HEK293 (cell line): ENCODE measurements around the gene CKB.

Experiments used
- SP2 ChIP-seq: fragments of 450-650 bp; formaldehyde crosslinking; IDR thresholded peaks from 2 replicates; pipeline ENCODE4 v1.5.1; 2016; ENCODE audit warnings: missing biosample characterization, missing genetic modification characterization
- YY1 ChIP-seq: fragments of 450-650 bp; formaldehyde crosslinking; IDR thresholded peaks from 2 replicates; pipeline ENCODE4 v1.5.1; 2018; ENCODE audit warnings: missing biosample characterization, missing genetic modification characterization
- ZBTB11 ChIP-seq: fragments of 450-650 bp; formaldehyde crosslinking; conservative IDR thresholded peaks from 2 replicates; pipeline ENCODE4 v1.5.1; 2016; ENCODE audit warnings: low read depth, missing biosample characterization, missing genetic modification characterization
- ZBTB17 ChIP-seq: fragments of 450-650 bp; formaldehyde crosslinking; IDR thresholded peaks from 2 replicates; pipeline ENCODE4 v1.5.1; 2016; ENCODE audit warnings: missing biosample characterization, missing genetic modification characterization
- ZNF354C ChIP-seq: fragments of 450-650 bp; formaldehyde crosslinking; IDR thresholded peaks from 2 replicates; pipeline ENCODE4 v1.5.1; 2016; ENCODE audit warnings: missing biosample characterization, missing genetic modification characterization, low read depth, borderline replicate concordance
- ZNF48 ChIP-seq: fragments of 450-650 bp; formaldehyde crosslinking; IDR thresholded peaks from 2 replicates; pipeline ENCODE4 v1.5.1; 2016; ENCODE audit warnings: missing biosample characterization, missing genetic modification characterization
- ZNF514 ChIP-seq: fragments of 450-650 bp; formaldehyde crosslinking; IDR thresholded peaks from 2 replicates; pipeline ENCODE4 v1.5.1; 2016; ENCODE audit warnings: missing biosample characterization, missing genetic modification characterization
- ZNF660 ChIP-seq: fragments of 450-650 bp; IDR thresholded peaks from 2 replicates; pipeline ENCODE4 v1.5.1; 2018; ENCODE audit warnings: missing biosample characterization, mild to moderate bottlenecking, missing genetic modification characterization
- ZNF664 ChIP-seq: fragments of 450-650 bp; formaldehyde crosslinking; IDR thresholded peaks from 2 replicates; pipeline ENCODE4 v1.5.1; 2016; ENCODE audit warnings: missing biosample characterization, missing genetic modification characterization
- ZNF677 ChIP-seq: fragments of 450-650 bp; IDR thresholded peaks from 2 replicates; pipeline ENCODE4 v1.5.0; 2018; ENCODE audit warnings: missing biosample characterization, mild to moderate bottlenecking, missing genetic modification characterization, moderate library complexity
- ZSCAN30 ChIP-seq: fragments of 450-650 bp; IDR thresholded peaks from 2 replicates; pipeline ENCODE4 v1.5.1; 2018; ENCODE audit warnings: missing biosample characterization, mild to moderate bottlenecking, missing genetic modification characterization, moderate library complexity
- TF ChIP-seq, protein P1 (sequence below): fragments of 450-650 bp; formaldehyde crosslinking; IDR thresholded peaks from 2 replicates; pipeline ENCODE4 v1.5.1; 2016; ENCODE audit warnings: missing biosample characterization, missing genetic modification characterization
- TF ChIP-seq, protein P2 (sequence below): fragments of 450-650 bp; formaldehyde crosslinking; IDR thresholded peaks from 2 replicates; pipeline ENCODE4 v1.5.1; 2016; ENCODE audit warnings: missing biosample characterization, missing genetic modification characterization

GRCh38 chr14:103532216-103533136, 9.8 kb upstream of the CKB start:
- TF ChIP-seq, protein P1, sequence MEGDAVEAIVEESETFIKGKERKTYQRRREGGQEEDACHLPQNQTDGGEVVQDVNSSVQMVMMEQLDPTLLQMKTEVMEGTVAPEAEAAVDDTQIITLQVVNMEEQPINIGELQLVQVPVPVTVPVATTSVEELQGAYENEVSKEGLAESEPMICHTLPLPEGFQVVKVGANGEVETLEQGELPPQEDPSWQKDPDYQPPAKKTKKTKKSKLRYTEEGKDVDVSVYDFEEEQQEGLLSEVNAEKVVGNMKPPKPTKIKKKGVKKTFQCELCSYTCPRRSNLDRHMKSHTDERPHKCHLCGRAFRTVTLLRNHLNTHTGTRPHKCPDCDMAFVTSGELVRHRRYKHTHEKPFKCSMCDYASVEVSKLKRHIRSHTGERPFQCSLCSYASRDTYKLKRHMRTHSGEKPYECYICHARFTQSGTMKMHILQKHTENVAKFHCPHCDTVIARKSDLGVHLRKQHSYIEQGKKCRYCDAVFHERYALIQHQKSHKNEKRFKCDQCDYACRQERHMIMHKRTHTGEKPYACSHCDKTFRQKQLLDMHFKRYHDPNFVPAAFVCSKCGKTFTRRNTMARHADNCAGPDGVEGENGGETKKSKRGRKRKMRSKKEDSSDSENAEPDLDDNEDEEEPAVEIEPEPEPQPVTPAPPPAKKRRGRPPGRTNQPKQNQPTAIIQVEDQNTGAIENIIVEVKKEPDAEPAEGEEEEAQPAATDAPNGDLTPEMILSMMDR: no peak
- TF ChIP-seq ZNF354C (tag by site-specific recombination): no peak
- no peak for TF ChIP-seq SP2 (tag by site-specific recombination)
- no peak for TF ChIP-seq ZBTB11 (tag by site-specific recombination)
- TF ChIP-seq ZNF514 (tag by site-specific recombination): no peak
- no peak for TF ChIP-seq ZBTB17 (tag by site-specific recombination)
- TF ChIP-seq ZNF677 (tag by site-specific recombination): no peak
- TF ChIP-seq YY1 (tag by site-specific recombination): no peak
- no peak for TF ChIP-seq ZNF664 (tag by site-specific recombination)
- no peak for TF ChIP-seq ZSCAN30 (tag by site-specific recombination)
- TF ChIP-seq, protein P2, sequence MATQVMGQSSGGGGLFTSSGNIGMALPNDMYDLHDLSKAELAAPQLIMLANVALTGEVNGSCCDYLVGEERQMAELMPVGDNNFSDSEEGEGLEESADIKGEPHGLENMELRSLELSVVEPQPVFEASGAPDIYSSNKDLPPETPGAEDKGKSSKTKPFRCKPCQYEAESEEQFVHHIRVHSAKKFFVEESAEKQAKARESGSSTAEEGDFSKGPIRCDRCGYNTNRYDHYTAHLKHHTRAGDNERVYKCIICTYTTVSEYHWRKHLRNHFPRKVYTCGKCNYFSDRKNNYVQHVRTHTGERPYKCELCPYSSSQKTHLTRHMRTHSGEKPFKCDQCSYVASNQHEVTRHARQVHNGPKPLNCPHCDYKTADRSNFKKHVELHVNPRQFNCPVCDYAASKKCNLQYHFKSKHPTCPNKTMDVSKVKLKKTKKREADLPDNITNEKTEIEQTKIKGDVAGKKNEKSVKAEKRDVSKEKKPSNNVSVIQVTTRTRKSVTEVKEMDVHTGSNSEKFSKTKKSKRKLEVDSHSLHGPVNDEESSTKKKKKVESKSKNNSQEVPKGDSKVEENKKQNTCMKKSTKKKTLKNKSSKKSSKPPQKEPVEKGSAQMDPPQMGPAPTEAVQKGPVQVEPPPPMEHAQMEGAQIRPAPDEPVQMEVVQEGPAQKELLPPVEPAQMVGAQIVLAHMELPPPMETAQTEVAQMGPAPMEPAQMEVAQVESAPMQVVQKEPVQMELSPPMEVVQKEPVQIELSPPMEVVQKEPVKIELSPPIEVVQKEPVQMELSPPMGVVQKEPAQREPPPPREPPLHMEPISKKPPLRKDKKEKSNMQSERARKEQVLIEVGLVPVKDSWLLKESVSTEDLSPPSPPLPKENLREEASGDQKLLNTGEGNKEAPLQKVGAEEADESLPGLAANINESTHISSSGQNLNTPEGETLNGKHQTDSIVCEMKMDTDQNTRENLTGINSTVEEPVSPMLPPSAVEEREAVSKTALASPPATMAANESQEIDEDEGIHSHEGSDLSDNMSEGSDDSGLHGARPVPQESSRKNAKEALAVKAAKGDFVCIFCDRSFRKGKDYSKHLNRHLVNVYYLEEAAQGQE (tag by site-specific recombination): no peak
- TF ChIP-seq ZNF660: no peak
- TF ChIP-seq ZNF48 (tag by site-specific recombination): no peak
